Naive thymus-derived CD8-positive, alpha-beta T cell (primary cell): Measurements from ENCODE around the gene REEP3. TPM values are rescaled to one million over a fixed set of nuclear protein-coding genes. Genes with fewer than 3 reads are reported as not detected.
A peak's percentile ranks its signal among the peaks of the same experiment; 100 is the strongest.

ENCODE experiments used
- ATAC-seq, 2 donors: fragments of 150-1000 bp; cut with Tn5 transposase in 1 of 2; sonication (Bioruptor Pico), chemical (Tn5 transposase) in 1 of 2; 1 replicate in 1 of 2; 2 replicates in 1 of 2; pipeline ENCODE4 v1.10.0; 2021; ENCODE audit warnings: mild to moderate bottlenecking in 2 of 2, moderate library complexity in 2 of 2
- POLR2A ChIA-PET: fragments of 350-600 bp; sonication (Branson Sonifier 250); formaldehyde crosslinking; loops from one replicate; lab custom pipeline; 2021; ENCODE audit warnings: antibody characterized with exemption; lab: Charles Lee
- DNase-seq, 10 donors: peaks; one replicate each; pipeline versions ENCODE4 v3.0.0 to v3.0.0-alpha.2; 2020 to 2022
- H3K27ac Mint-ChIP-seq, 10 donors: one replicate each; pipeline ENCODE4 v1.8.0; 2020 to 2022; ENCODE audit warnings: mild to moderate bottlenecking in 10 of 10, mixed read lengths in 10 of 10, moderate library complexity in 4 of 10, inconsistent platforms in 1 of 10
- H3K27me3 Mint-ChIP-seq, 5 donors: one replicate each; pipeline ENCODE4 v1.8.0; 2021 to 2022; ENCODE audit warnings: mixed read lengths in 5 of 5
- H3K36me3 Mint-ChIP-seq, 3 donors: one replicate each; pipeline ENCODE4 v1.8.0; 2020 to 2022; ENCODE audit warnings: mixed read lengths in 3 of 3, mild to moderate bottlenecking in 2 of 3, inconsistent platforms in 1 of 3
- H3K4me1 Mint-ChIP-seq, 4 donors: one replicate each; pipeline ENCODE4 v1.8.0; 2021 to 2022; ENCODE audit warnings: mixed read lengths in 4 of 4
- H3K4me3 Mint-ChIP-seq, 10 donors: one replicate each; pipeline ENCODE4 v1.8.0; 2020 to 2022; ENCODE audit warnings: mild to moderate bottlenecking in 10 of 10, mixed read lengths in 10 of 10, moderate library complexity in 6 of 10, inconsistent platforms in 1 of 10
- H3K9me3 Mint-ChIP-seq, 9 donors: one replicate each; pipeline ENCODE4 v1.8.0; 2020 to 2022; ENCODE audit warnings: mixed read lengths in 9 of 9, mild to moderate bottlenecking in 3 of 9, inconsistent platforms in 1 of 9, moderate library complexity in 1 of 9
- polyA plus RNA-seq, 3 donors: library from polyadenylated mRNA; unstranded; fragments of 300-500 nt; fragmentation: Illumina TruSeq; gene quantifications; one replicate each; pipeline ENCODE4 v1.2.3, GENCODE V29; 2021
- total RNA-seq, 8 experiments: library from RNA in 2 of 8; stranded (reverse) in 2 of 8; gene quantifications; one replicate each; pipeline ENCODE4 v1.2.3 and lab custom pipeline; 2021 to 2026

Gene REEP3
- total and polyA plus RNA-seq, 5 experiments from 2014 or later, result 3.8 to 10.7 (median 6.1) TPM

GRCh38 chr10:63667596-63668480 is 146.6 kb downstream of the REEP3 start:
- Mint-ChIP-seq H3K36me3 (no peaks in the 10 kb centered on the region), H3K27ac (peak overlapping the region in 1 of 10 donors; percentile 20)
- POLR2A ChIA-PET, result interaction anchor here (0.7 kb wide), 1 partner anchor 8 kb away, joined by 4 read pairs; no protein-coding TSS in a partner anchor

GRCh38 chr10:63670291-63670898 is 149.2 kb downstream of the REEP3 start:
- DNase-seq (no peak), ATAC-seq (no peak)
- no peaks in the 10 kb centered on the region for H3K9me3 Mint-ChIP-seq
- H3K4me3 Mint-ChIP-seq, result no peak overlapping the region
- POLR2A ChIA-PET, result no interaction called here
- H3K27me3 Mint-ChIP-seq, result peaks cover 0 to 3% (median 1%) of the 10 kb centered on the region in 5 donors
- H3K36me3 Mint-ChIP-seq, result no peaks in the 10 kb centered on the region
- H3K4me1 Mint-ChIP-seq, result peaks cover 0 to 5% (median 0%) of the 10 kb centered on the region in 4 donors
- no peak overlapping the region for H3K27ac Mint-ChIP-seq

More at GRCh38 chr10:63667596-63668480, 146.6 kb downstream of the REEP3 start:
- Mint-ChIP-seq H3K4me1 (peaks cover 0 to 5% (median 0%) of the 10 kb centered on the region in 4 donors), H3K4me3 (no peak overlapping the region), H3K27me3 (peaks cover 0 to 3% (median 0%) of the 10 kb centered on the region in 5 donors), H3K9me3 (no peaks in the 10 kb centered on the region)
- ATAC-seq, result no peak
- DNase-seq, result no peak

GRCh38 chr10:63671317-63671937 is 150.2 kb downstream of the REEP3 start:
- no peaks in the 10 kb centered on the region for H3K9me3 Mint-ChIP-seq
- peaks cover 0 to 5% (median 0%) of the 10 kb centered on the region in 4 donors for H3K4me1 Mint-ChIP-seq
- no peak overlapping the region for H3K27ac Mint-ChIP-seq
- DNase-seq (no peak), ATAC-seq (no peak)
- H3K4me3 Mint-ChIP-seq, result no peak overlapping the region
- H3K27me3 Mint-ChIP-seq, result peaks cover 0 to 3% (median 1%) of the 10 kb centered on the region in 5 donors
- no peaks in the 10 kb centered on the region for H3K36me3 Mint-ChIP-seq
- POLR2A ChIA-PET, result no interaction called here

- POLR2A ChIA-PET, result no interaction called here
- no peak for DNase-seq
- Mint-ChIP-seq H3K9me3 (no peaks in the 10 kb centered on the region), H3K4me1 (peaks cover 0 to 5% (median 0%) of the 10 kb centered on the region in 4 donors), H3K36me3 (no peaks in the 10 kb centered on the region), H3K27me3 (peaks cover 0 to 3% (median 1%) of the 10 kb centered on the region in 5 donors), H3K4me3 (no peak overlapping the region), H3K27ac (no peak overlapping the region)
- ATAC-seq, result no peak
Measured at GRCh38 chr10:63672491-63672890, 151.3 kb downstream of the REEP3 start.

- ATAC-seq (no peak), DNase-seq (no peak)
- Mint-ChIP-seq H3K36me3 (no peaks in the 10 kb centered on the region), H3K4me3 (no peak overlapping the region), H3K4me1 (peaks cover 0 to 5% (median 0%) of the 10 kb centered on the region in 4 donors), H3K9me3 (no peaks in the 10 kb centered on the region), H3K27me3 (peaks cover 0 to 3% (median 1%) of the 10 kb centered on the region in 5 donors), H3K27ac (no peak overlapping the region)
- POLR2A ChIA-PET, result no interaction called here
Measured at GRCh38 chr10:63673246-63673645, 152.0 kb downstream of the REEP3 start.

- peaks cover 0 to 3% (median 1%) of the 10 kb centered on the region in 5 donors for H3K27me3 Mint-ChIP-seq
- H3K4me1 Mint-ChIP-seq, result peaks cover 0 to 5% (median 0%) of the 10 kb centered on the region in 4 donors
- H3K27ac Mint-ChIP-seq, result no peak overlapping the region
- DNase-seq, result no peak
- H3K4me3 Mint-ChIP-seq, result no peak overlapping the region
- H3K9me3 Mint-ChIP-seq, result no peaks in the 10 kb centered on the region
- ATAC-seq, result no peak
- no peaks in the 10 kb centered on the region for H3K36me3 Mint-ChIP-seq
- POLR2A ChIA-PET, result no interaction called here
Measured at GRCh38 chr10:63673846-63674245, 152.6 kb downstream of the REEP3 start.

Other genes starting within 250 kb of the REEP3 start
- gene JMJD1C, start 55.4 kb upstream of the REEP3 start, total RNA-seq, result 100 to 1,000 TPM; 112 to 126 TPM
- 10 to 100 TPM; 28.6 to 51.9 (median 50.0) TPM for gene JMJD1C, start 55.4 kb upstream of the REEP3 start, polyA plus RNA-seq